Measurements from ENCODE around the gene ZDHHC9.

Gene ZDHHC9

GRCh38 chrX:129786210-129786651 is 57.5 kb downstream of the ZDHHC9 start:
- DNase-seq (ENCODE audit: low read depth): no peak

GRCh38 chrX:129785160-129785947 is 58.3 kb downstream of the ZDHHC9 start:
- DNase-seq (ENCODE audit: low read depth): no peak

- DNase-seq (ENCODE audit: low read depth): no peak
These were observed 59.3 kb downstream of the ZDHHC9 start for GRCh38 chrX:129784371-129784770.

GRCh38 chrX:129783291-129783713 is 60.4 kb downstream of the ZDHHC9 start:
- no peak for DNase-seq (ENCODE audit: low read depth)

GRCh38 chrX:129782706-129783105 is 61.0 kb downstream of the ZDHHC9 start:
- DNase-seq (ENCODE audit: low read depth): no peak

- no peak for DNase-seq (ENCODE audit: low read depth)
These were observed 61.8 kb downstream of the ZDHHC9 start for GRCh38 chrX:129781680-129782495.

GRCh38 chrX:129781134-129781672 is 62.5 kb downstream of the ZDHHC9 start:
- no peak for DNase-seq (ENCODE audit: low read depth)

GRCh38 chrX:129780441-129781105 is 63.1 kb downstream of the ZDHHC9 start:
- no peak for DNase-seq (ENCODE audit: low read depth)

GRCh38 chrX:129779747-129780146 is 63.9 kb downstream of the ZDHHC9 start, which contains the start of gene SASH3:
Gene SASH3 (plus strand): TSS chrX:129779949. CDS start chrX:129780098, 149 bp downstream.
- no peak for DNase-seq (ENCODE audit: low read depth)

GRCh38 chrX:129779086-129779672 is 64.5 kb downstream of the ZDHHC9 start:
- no peak for DNase-seq (ENCODE audit: low read depth)

GRCh38 chrX:129777218-129778030 is 66.3 kb downstream of the ZDHHC9 start:
- no peak for DNase-seq (ENCODE audit: low read depth)

- DNase-seq (ENCODE audit: low read depth): no peak
These were observed 69.8 kb downstream of the ZDHHC9 start for GRCh38 chrX:129773649-129774458.

GRCh38 chrX:129772796-129773431 is 70.8 kb downstream of the ZDHHC9 start:
- DNase-seq (ENCODE audit: low read depth): no peak

GRCh38 chrX:129771266-129771995 is 72.3 kb downstream of the ZDHHC9 start:
- DNase-seq (ENCODE audit: low read depth): no peak

GRCh38 chrX:129769467-129770154 is 74.1 kb downstream of the ZDHHC9 start:
- no peak for DNase-seq (ENCODE audit: low read depth)

GRCh38 chrX:129768586-129769466 is 74.9 kb downstream of the ZDHHC9 start:
- DNase-seq (ENCODE audit: low read depth): no peak

GRCh38 chrX:129768186-129768585 is 75.5 kb downstream of the ZDHHC9 start:
- no peak for DNase-seq (ENCODE audit: low read depth)
